GM23338 (cell line): Measurements from ENCODE around the gene NCKAP5. TPM values are rescaled to one million over a fixed set of nuclear protein-coding genes. Genes with fewer than 3 reads are reported as not detected.

Experiments
- ATAC-seq: fragments of 200-7000 bp; cut with Tn5 transposase; 3 replicates; pipeline ENCODE4 v1.9.1; 2020
- DNase-seq: peaks from one replicate; pipeline ENCODE4 v3.0.0-alpha.2; 2015; ENCODE audit warnings: low spot score
- H2AFZ ChIP-seq: fragments of 200-600 bp; sonication (generic); 2 replicates; pipeline ENCODE4 v1.8.0; 2016; ENCODE audit warnings: antibody characterized with exemption, mild to moderate bottlenecking, moderate library complexity
- H3F3A ChIP-seq: fragments of 200-600 bp; sonication (generic); replicated peaks from 2 replicates; pipeline ENCODE4 v1.8.0; 2017; ENCODE audit warnings: antibody characterized with exemption, mixed run types, low read depth
- H3K27ac ChIP-seq: fragments of 200-600 bp; sonication (generic); 2 replicates; pipeline ENCODE4 v1.6.1; 2016; ENCODE audit warnings: low read depth
- H3K27me3 ChIP-seq: fragments of 200-600 bp; sonication (generic); 2 replicates; pipeline ENCODE4 v1.8.0; 2016; ENCODE audit warnings: mild to moderate bottlenecking, mixed run types, moderate library complexity; ENCODE audit not compliant: insufficient read depth
- H3K36me3 ChIP-seq: fragments of 200-600 bp; sonication (generic); 2 replicates; pipeline ENCODE4 v1.8.0; 2016; ENCODE audit warnings: mild to moderate bottlenecking; ENCODE audit not compliant: insufficient read depth
- H3K4me1 ChIP-seq: fragments of 200-600 bp; sonication (generic); 2 replicates; pipeline ENCODE4 v1.8.0; 2016; ENCODE audit warnings: mild to moderate bottlenecking, moderate library complexity; ENCODE audit not compliant: insufficient read depth
- H3K4me2 ChIP-seq: fragments of 200-600 bp; sonication (generic); 2 replicates; pipeline ENCODE4 v1.7.1; 2017; ENCODE audit warnings: mixed run types
- H3K4me3 ChIP-seq: fragments of 200-600 bp; sonication (generic); 2 replicates; pipeline ENCODE4 v1.6.1; 2016; ENCODE audit warnings: mixed run types
- H3K79me2 ChIP-seq: fragments of 200-600 bp; sonication (generic); replicated peaks from 2 replicates; pipeline ENCODE4 v1.8.0; 2017; ENCODE audit warnings: mild to moderate bottlenecking; ENCODE audit not compliant: insufficient read depth
- H3K9me2 ChIP-seq: fragments of 200-600 bp; sonication (generic); 2 replicates; pipeline ENCODE4 v1.8.0; 2017; ENCODE audit not compliant: insufficient read depth
- H4K20me1 ChIP-seq: fragments of 200-600 bp; sonication (generic); replicated peaks from 2 replicates; pipeline ENCODE4 v1.8.0; 2017; ENCODE audit warnings: mild to moderate bottlenecking; ENCODE audit not compliant: insufficient read depth
- H3K27ac Mint-ChIP-seq: 2 replicates; pipeline ENCODE4 v1.8.0; 2020; ENCODE audit warnings: inconsistent platforms, mild to moderate bottlenecking, moderate library complexity, mixed read lengths
- H3K27me3 Mint-ChIP-seq: 3 replicates; pipeline ENCODE4 v1.8.0; 2022; ENCODE audit warnings: low read depth, mild to moderate bottlenecking, moderate library complexity, mixed read lengths, inconsistent platforms; ENCODE audit not compliant: insufficient read depth, poor library complexity
- H3K36me3 Mint-ChIP-seq: 3 replicates; pipeline ENCODE4 v1.8.0; 2021; ENCODE audit warnings: low read depth, mild to moderate bottlenecking, inconsistent platforms, moderate library complexity, mixed read lengths
- H3K4me1 Mint-ChIP-seq: 3 replicates; pipeline ENCODE4 v1.8.0; 2020; ENCODE audit warnings: mild to moderate bottlenecking, inconsistent platforms, mixed read lengths
- H3K4me3 Mint-ChIP-seq: 3 replicates; pipeline ENCODE4 v1.8.0; 2021; ENCODE audit warnings: moderate library complexity, mild to moderate bottlenecking, inconsistent platforms, mixed read lengths
- H3K9me3 Mint-ChIP-seq: 3 replicates; pipeline ENCODE4 v1.8.0; 2020; ENCODE audit warnings: moderate library complexity, mild to moderate bottlenecking, inconsistent platforms, mixed read lengths
- CREB1 ChIP-seq: fragments of 250-450 bp; sonication (Bioruptor Pico); IDR thresholded peaks from 2 replicates; pipeline ENCODE4 v1.5.0; 2020; ENCODE audit warnings: low read depth, mild to moderate bottlenecking, moderate library complexity
- NANOG ChIP-seq: IDR thresholded peaks from 2 replicates; pipeline ENCODE4 v1.6.1; 2016; ENCODE audit warnings: antibody characterized with exemption, borderline replicate concordance
- POLR2AphosphoS5 ChIP-seq: IDR thresholded peaks from 2 replicates; pipeline ENCODE4 v1.6.1; 2016; ENCODE audit warnings: antibody characterized with exemption, low read depth
- ZNF114 ChIP-seq: fragments of 250-450 bp; sonication (Bioruptor Pico); IDR thresholded peaks from 2 replicates; pipeline ENCODE4 v1.5.0; 2020; ENCODE audit warnings: mild to moderate bottlenecking, moderate library complexity
- polyA plus RNA-seq: library from polyadenylated mRNA; unstranded; fragments of >200 nt; fragmentation: Nextera tagmentation; extraction: Ambion mirVana; gene quantifications from 2 replicates; pipeline ENCODE4 v1.2.1, GENCODE V29; 2016
- total RNA-seq: library from RNA; depleted of rRNA; stranded (reverse); fragments of >200 nt; shearing (Covaris generic); gene quantifications from 2 replicates; pipeline ENCODE4 v1.2.3, GENCODE V29; 2014
- TF ChIP-seq, protein P1 (sequence below), 2 experiments: fragments of 200-600 bp in 1 of 2; sonication (generic) in 1 of 2; conservative IDR thresholded peaks; 2 replicates each; pipeline versions ENCODE4 v1.5.1 to v1.6.1; 2016 to 2017; ENCODE audit warnings: antibody characterized with exemption in 2 of 2, low read depth in 2 of 2, mild to moderate bottlenecking in 2 of 2, moderate library complexity in 1 of 2
- TF ChIP-seq, protein P2 (sequence below): IDR thresholded peaks from 2 replicates; pipeline ENCODE4 v1.6.1; 2016; ENCODE audit warnings: antibody characterized with exemption
- TF ChIP-seq, protein P3 (sequence below): fragments of 250-450 bp; sonication (Bioruptor Pico); IDR thresholded peaks from 2 replicates; pipeline ENCODE4 v1.5.0; 2020; ENCODE audit warnings: mild to moderate bottlenecking, moderate library complexity

The NCKAP5 gene
- total and polyA plus RNA-seq, 2 experiments from 2014 or later: 0.34 to 0.73 TPM

DNA sequence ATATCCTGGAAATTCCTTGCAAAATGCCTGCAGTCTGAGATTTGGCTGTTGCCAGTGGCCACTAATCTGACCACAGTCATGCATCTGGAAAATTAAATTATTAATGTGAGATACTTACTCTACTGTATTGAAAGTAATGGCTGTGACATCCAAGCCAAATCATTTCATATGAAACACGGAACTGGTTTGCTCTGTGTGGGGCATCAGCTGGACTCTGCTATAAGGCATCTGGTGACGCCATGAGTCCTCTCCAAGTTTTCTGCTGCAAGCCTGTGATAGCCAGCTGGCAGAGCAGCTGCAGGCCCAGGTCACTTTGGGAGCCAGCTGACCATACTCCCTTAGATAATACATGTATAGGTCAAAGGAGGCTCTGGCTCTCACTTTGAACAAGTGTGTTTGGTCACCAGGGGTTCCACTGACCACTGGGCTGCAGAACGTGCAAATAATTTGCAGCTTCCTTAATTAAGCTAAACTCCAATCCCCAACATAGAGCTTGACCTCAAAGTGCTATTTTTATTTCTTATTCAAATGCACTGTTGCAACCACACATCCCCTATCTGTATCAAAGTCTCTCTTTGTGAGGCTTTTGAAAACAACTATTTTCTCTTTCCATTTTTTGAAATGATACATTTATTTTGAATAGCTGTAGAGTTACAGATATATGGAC, 152.9 kb downstream of the NCKAP5 start:
- Histone ChIP-seq H3F3A (no peaks in the 10 kb centered on the region), H4K20me1 (no peaks in the 10 kb centered on the region), H3K36me3 (no peaks in the 10 kb centered on the region), H3K9me2 (no peaks in the 10 kb centered on the region), H3K79me2 (no peaks in the 10 kb centered on the region), H3K4me1 (no peaks in the 10 kb centered on the region), H3K4me2 (no peak overlapping the region), H2AFZ (no peak overlapping the region), H3K4me3 (no peak overlapping the region), H3K27me3 (no peaks in the 10 kb centered on the region), H3K27ac (no peak overlapping the region)
- no peak for TF ChIP-seq CREB1
- TF ChIP-seq ZNF114: no peak
- TF ChIP-seq NANOG: no peak
- TF ChIP-seq, protein P1, sequence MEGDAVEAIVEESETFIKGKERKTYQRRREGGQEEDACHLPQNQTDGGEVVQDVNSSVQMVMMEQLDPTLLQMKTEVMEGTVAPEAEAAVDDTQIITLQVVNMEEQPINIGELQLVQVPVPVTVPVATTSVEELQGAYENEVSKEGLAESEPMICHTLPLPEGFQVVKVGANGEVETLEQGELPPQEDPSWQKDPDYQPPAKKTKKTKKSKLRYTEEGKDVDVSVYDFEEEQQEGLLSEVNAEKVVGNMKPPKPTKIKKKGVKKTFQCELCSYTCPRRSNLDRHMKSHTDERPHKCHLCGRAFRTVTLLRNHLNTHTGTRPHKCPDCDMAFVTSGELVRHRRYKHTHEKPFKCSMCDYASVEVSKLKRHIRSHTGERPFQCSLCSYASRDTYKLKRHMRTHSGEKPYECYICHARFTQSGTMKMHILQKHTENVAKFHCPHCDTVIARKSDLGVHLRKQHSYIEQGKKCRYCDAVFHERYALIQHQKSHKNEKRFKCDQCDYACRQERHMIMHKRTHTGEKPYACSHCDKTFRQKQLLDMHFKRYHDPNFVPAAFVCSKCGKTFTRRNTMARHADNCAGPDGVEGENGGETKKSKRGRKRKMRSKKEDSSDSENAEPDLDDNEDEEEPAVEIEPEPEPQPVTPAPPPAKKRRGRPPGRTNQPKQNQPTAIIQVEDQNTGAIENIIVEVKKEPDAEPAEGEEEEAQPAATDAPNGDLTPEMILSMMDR (conservative IDR thresholded peaks at IDR 0.05; ENCODE audit: low read depth in 2 of 2): no peak
- TF ChIP-seq POLR2AphosphoS5: no peak
- TF ChIP-seq, protein P2, sequence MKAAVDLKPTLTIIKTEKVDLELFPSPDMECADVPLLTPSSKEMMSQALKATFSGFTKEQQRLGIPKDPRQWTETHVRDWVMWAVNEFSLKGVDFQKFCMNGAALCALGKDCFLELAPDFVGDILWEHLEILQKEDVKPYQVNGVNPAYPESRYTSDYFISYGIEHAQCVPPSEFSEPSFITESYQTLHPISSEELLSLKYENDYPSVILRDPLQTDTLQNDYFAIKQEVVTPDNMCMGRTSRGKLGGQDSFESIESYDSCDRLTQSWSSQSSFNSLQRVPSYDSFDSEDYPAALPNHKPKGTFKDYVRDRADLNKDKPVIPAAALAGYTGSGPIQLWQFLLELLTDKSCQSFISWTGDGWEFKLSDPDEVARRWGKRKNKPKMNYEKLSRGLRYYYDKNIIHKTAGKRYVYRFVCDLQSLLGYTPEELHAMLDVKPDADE: no peak
- TF ChIP-seq, protein P3, sequence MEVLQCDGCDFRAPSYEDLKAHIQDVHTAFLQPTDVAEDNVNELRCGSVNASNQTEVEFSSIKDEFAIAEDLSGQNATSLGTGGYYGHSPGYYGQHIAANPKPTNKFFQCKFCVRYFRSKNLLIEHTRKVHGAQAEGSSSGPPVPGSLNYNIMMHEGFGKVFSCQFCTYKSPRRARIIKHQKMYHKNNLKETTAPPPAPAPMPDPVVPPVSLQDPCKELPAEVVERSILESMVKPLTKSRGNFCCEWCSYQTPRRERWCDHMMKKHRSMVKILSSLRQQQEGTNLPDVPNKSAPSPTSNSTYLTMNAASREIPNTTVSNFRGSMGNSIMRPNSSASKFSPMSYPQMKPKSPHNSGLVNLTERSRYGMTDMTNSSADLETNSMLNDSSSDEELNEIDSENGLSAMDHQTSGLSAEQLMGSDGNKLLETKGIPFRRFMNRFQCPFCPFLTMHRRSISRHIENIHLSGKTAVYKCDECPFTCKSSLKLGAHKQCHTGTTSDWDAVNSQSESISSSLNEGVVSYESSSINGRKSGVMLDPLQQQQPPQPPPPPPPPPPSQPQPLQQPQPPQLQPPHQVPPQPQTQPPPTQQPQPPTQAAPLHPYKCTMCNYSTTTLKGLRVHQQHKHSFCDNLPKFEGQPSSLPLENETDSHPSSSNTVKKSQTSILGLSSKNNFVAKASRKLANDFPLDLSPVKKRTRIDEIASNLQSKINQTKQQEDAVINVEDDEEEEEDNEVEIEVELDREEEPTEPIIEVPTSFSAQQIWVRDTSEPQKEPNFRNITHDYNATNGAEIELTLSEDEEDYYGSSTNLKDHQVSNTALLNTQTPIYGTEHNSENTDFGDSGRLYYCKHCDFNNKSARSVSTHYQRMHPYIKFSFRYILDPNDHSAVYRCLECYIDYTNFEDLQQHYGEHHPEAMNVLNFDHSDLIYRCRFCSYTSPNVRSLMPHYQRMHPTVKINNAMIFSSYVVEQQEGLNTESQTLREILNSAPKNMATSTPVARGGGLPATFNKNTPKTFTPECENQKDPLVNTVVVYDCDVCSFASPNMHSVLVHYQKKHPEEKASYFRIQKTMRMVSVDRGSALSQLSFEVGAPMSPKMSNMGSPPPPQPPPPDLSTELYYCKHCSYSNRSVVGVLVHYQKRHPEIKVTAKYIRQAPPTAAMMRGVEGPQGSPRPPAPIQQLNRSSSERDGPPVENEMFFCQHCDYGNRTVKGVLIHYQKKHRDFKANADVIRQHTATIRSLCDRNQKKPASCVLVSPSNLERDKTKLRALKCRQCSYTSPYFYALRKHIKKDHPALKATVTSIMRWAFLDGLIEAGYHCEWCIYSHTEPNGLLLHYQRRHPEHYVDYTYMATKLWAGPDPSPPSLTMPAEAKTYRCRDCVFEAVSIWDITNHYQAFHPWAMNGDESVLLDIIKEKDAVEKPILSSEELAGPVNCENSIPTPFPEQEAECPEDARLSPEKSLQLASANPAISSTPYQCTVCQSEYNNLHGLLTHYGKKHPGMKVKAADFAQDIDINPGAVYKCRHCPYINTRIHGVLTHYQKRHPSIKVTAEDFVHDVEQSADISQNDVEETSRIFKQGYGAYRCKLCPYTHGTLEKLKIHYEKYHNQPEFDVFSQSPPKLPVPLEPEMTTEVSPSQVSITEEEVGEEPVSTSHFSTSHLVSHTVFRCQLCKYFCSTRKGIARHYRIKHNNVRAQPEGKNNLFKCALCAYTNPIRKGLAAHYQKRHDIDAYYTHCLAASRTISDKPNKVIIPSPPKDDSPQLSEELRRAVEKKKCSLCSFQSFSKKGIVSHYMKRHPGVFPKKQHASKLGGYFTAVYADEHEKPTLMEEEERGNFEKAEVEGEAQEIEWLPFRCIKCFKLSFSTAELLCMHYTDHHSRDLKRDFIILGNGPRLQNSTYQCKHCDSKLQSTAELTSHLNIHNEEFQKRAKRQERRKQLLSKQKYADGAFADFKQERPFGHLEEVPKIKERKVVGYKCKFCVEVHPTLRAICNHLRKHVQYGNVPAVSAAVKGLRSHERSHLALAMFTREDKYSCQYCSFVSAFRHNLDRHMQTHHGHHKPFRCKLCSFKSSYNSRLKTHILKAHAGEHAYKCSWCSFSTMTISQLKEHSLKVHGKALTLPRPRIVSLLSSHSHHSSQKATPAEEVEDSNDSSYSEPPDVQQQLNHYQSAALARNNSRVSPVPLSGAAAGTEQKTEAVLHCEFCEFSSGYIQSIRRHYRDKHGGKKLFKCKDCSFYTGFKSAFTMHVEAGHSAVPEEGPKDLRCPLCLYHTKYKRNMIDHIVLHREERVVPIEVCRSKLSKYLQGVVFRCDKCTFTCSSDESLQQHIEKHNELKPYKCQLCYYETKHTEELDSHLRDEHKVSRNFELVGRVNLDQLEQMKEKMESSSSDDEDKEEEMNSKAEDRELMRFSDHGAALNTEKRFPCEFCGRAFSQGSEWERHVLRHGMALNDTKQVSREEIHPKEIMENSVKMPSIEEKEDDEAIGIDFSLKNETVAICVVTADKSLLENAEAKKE (CRISPR knock-in tag): no peak
- peaks cover 8% of the 10 kb centered on the region for H3K27me3 Mint-ChIP-seq
- no peaks in the 10 kb centered on the region for H3K36me3 Mint-ChIP-seq
- peaks cover 19% of the 10 kb centered on the region for H3K4me1 Mint-ChIP-seq
- no peak overlapping the region for H3K27ac Mint-ChIP-seq
- DNase-seq (no peak), ATAC-seq (no peak)
- no peaks in the 10 kb centered on the region for H3K9me3 Mint-ChIP-seq
- H3K4me3 Mint-ChIP-seq: no peak overlapping the region
